ENCODE measurements around the gene RBSN. TPM values are rescaled to one million over a fixed set of nuclear protein-coding genes. Genes with fewer than 3 reads are reported as not detected.

The RBSN gene
- total RNA-seq, 3 donors from 2014 or later (not counting 1 experiment from before 2014, with no cell fraction given) = 27.6 to 34.4 (median 29.4) TPM

GRCh38 chr3:15045667-15046066, 53.3 kb downstream of the RBSN start:
- Mint-ChIP-seq H3K27me3 (ENCODE audit: low read depth in 2 of 2) (no peaks in the 10 kb centered on the region), H3K27ac (peak overlapping the region; percentile 1 to 11), H3K4me1 (no peaks in the 10 kb centered on the region), H3K36me3 (peaks cover 9% of the 10 kb centered on the region), H3K9me3 (no peaks in the 10 kb centered on the region), H3K4me3 (no peak overlapping the region)
- ATAC-seq (no peak), DNase-seq (no peak)
- H3K36me3 ChIP-seq (ENCODE audit: control insufficient read depth, insufficient read depth, low read length) = peaks cover 79% of the 10 kb centered on the region
- H3K4me3 ChIP-seq (ENCODE audit: low read length) = no peak overlapping the region
- 96% methylated on average over 1 of the region's 1 CpG for WGBS (ENCODE audit: insufficient coverage)
- intact Hi-C loops (cut with micrococcal nuclease) = no loop called here
- no peaks in the 10 kb centered on the region for H3K9me3 ChIP-seq (ENCODE audit: control insufficient read depth, insufficient read depth, low read length)
- no peaks in the 10 kb centered on the region for H3K27me3 ChIP-seq (ENCODE audit: control insufficient read depth, insufficient read depth, low read length)
- no peak for TF ChIP-seq CTCF (IDR thresholded peaks at IDR 0.05)
- peaks cover 2% of the 10 kb centered on the region for H3K4me1 ChIP-seq (ENCODE audit: control insufficient read depth, insufficient read depth, low read length)
- no peak overlapping the region for H3K27ac ChIP-seq (ENCODE audit: low read length)

- intact Hi-C loops (cut with micrococcal nuclease) = no loop called here
- H3K4me1 ChIP-seq (ENCODE audit: control insufficient read depth, insufficient read depth, low read length) = no peaks in the 10 kb centered on the region
- Mint-ChIP-seq H3K27me3 (ENCODE audit: low read depth in 2 of 2) (no peaks in the 10 kb centered on the region), H3K4me1 (no peaks in the 10 kb centered on the region), H3K27ac (peak overlapping the region; percentile 11 to 54), H3K9me3 (no peaks in the 10 kb centered on the region), H3K36me3 (peaks cover 9% of the 10 kb centered on the region), H3K4me3 (no peak overlapping the region)
- 76% methylated on average over 7 of the region's 7 CpGs for WGBS (ENCODE audit: insufficient coverage)
- ATAC-seq (no peak), DNase-seq (no peak)
- TF ChIP-seq CTCF (IDR thresholded peaks at IDR 0.05) = no peak
- H3K9me3 ChIP-seq (ENCODE audit: control insufficient read depth, insufficient read depth, low read length) = no peaks in the 10 kb centered on the region
- H3K4me3 ChIP-seq (ENCODE audit: low read length) = no peak overlapping the region
- H3K36me3 ChIP-seq (ENCODE audit: control insufficient read depth, insufficient read depth, low read length) = peaks cover 82% of the 10 kb centered on the region
- no peaks in the 10 kb centered on the region for H3K27me3 ChIP-seq (ENCODE audit: control insufficient read depth, insufficient read depth, low read length)
- no peak overlapping the region for H3K27ac ChIP-seq (ENCODE audit: low read length)
Observed at GRCh38 chr3:15044326-15044725, 54.6 kb downstream of the RBSN start.

- TF ChIP-seq CTCF (IDR thresholded peaks at IDR 0.05) = no peak
- Histone ChIP-seq H3K4me1 (ENCODE audit: control insufficient read depth, insufficient read depth, low read length) (no peaks in the 10 kb centered on the region), H3K27ac (ENCODE audit: low read length) (no peak overlapping the region), H3K36me3 (ENCODE audit: control insufficient read depth, insufficient read depth, low read length) (peaks cover 82% of the 10 kb centered on the region), H3K27me3 (ENCODE audit: control insufficient read depth, insufficient read depth, low read length) (no peaks in the 10 kb centered on the region), H3K9me3 (ENCODE audit: control insufficient read depth, insufficient read depth, low read length) (no peaks in the 10 kb centered on the region), H3K4me3 (ENCODE audit: low read length) (no peak overlapping the region)
- Mint-ChIP-seq H3K27ac (no peak overlapping the region), H3K4me1 (no peaks in the 10 kb centered on the region), H3K36me3 (peaks cover 9% of the 10 kb centered on the region), H3K4me3 (no peak overlapping the region), H3K27me3 (ENCODE audit: low read depth in 2 of 2) (no peaks in the 10 kb centered on the region), H3K9me3 (no peaks in the 10 kb centered on the region)
- DNase-seq = no peak
- no peak for ATAC-seq
- 95% methylated on average over 11 of the region's 11 CpGs for WGBS (ENCODE audit: insufficient coverage)
- intact Hi-C loops (cut with micrococcal nuclease) = no loop called here
Observed at GRCh38 chr3:15043408-15044171, 55.4 kb downstream of the RBSN start.

- Histone ChIP-seq H3K4me1 (ENCODE audit: control insufficient read depth, insufficient read depth, low read length) (no peaks in the 10 kb centered on the region), H3K4me3 (ENCODE audit: low read length) (no peak overlapping the region), H3K27me3 (ENCODE audit: control insufficient read depth, insufficient read depth, low read length) (no peaks in the 10 kb centered on the region), H3K27ac (ENCODE audit: low read length) (no peak overlapping the region), H3K9me3 (ENCODE audit: control insufficient read depth, insufficient read depth, low read length) (no peaks in the 10 kb centered on the region), H3K36me3 (ENCODE audit: control insufficient read depth, insufficient read depth, low read length) (peaks cover 83% of the 10 kb centered on the region)
- H3K9me3 Mint-ChIP-seq = no peaks in the 10 kb centered on the region
- 75% methylated on average over 3 of the region's 3 CpGs for WGBS (ENCODE audit: insufficient coverage)
- intact Hi-C loops (cut with micrococcal nuclease) = no loop called here
- no peak for DNase-seq
- peak overlapping the region; percentile 16 to 78 for H3K27ac Mint-ChIP-seq
- no peak for TF ChIP-seq CTCF (IDR thresholded peaks at IDR 0.05)
- no peak overlapping the region for H3K4me3 Mint-ChIP-seq
- H3K36me3 Mint-ChIP-seq = peaks cover 9% of the 10 kb centered on the region
- H3K27me3 Mint-ChIP-seq (ENCODE audit: low read depth in 2 of 2) = no peaks in the 10 kb centered on the region
- no peaks in the 10 kb centered on the region for H3K4me1 Mint-ChIP-seq
- ATAC-seq = no peak
Observed at GRCh38 chr3:15042936-15043335, 56.0 kb downstream of the RBSN start.
